Skeletal muscle cell (primary cell): ENCODE measurements around the gene ZNF785.
"Not testable (repeated sequence)": the region's sequence is repeated elsewhere in the genome, so short reads cannot be mapped to it uniquely, and the experiment has no call there.

Experiments
- DNase-seq: peaks from one replicate; pipeline ENCODE4 v3.0.0-alpha.2; 2010; ENCODE audit warnings: low read depth
- H3K4me3 ChIP-seq: 2 replicates; pipeline ENCODE4 v1.5.1; 2011; ENCODE audit warnings: low read depth, mild to moderate bottlenecking, control low read depth, low read length, moderate library complexity

Gene ZNF785

GRCh38 chr16:30604316-30604947 lies 18.9 kb upstream of the ZNF785 start:
- no peak for DNase-seq
- H3K4me3 ChIP-seq, result no peak overlapping the region

- H3K4me3 ChIP-seq, result no peak overlapping the region
- DNase-seq, result no peak
Measured at GRCh38 chr16:30603945-30604315, 18.4 kb upstream of the ZNF785 start.

GRCh38 chr16:30602616-30603277 lies 17.2 kb upstream of the ZNF785 start:
- DNase-seq, result no peak
- no peak overlapping the region for H3K4me3 ChIP-seq

GRCh38 chr16:30601966-30602365 lies 16.5 kb upstream of the ZNF785 start:
- DNase-seq, result no peak
- no peak overlapping the region for H3K4me3 ChIP-seq

DNA sequence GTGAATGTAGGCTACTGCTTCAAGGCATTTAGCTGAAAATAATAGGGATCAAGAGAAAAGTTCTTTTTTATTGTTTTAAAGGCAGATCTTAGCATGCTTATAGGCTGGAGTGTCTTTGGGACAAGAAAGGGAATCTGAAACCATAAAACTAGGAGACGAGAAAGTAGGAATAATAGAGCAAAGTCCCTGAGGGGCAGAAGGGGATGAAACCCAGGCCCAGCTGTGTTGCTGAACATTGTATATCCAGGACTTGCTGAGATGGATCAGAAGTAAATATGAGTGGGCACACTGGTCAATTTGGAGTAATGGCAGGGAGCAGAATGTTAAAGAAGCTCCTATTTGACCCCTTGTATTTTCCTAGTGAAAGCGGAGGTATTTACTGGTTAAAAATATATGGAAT lies 15.4 kb upstream of the ZNF785 start:
- no peak overlapping the region for H3K4me3 ChIP-seq
- no peak for DNase-seq

DNA sequence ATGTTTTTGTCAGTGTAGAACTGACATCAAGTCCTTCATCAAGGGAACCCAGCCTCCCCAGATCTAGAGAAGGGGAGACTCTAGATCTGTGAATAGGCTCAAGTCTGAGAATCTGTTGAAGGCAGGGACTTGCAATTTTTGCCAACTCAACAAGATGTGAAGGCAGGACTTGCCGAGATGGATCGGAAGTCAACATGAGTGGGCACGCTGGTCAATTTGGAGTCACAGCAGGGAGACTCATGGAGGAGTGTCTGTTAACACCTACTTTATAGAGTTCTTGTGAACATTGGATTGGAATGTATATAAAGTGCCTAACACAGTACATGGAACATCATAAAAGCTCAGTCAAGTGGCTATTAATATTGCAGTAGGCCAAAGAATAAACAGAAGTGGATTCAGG lies 14.7 kb upstream of the ZNF785 start:
- no peak overlapping the region for H3K4me3 ChIP-seq
- no peak for DNase-seq

- H3K4me3 ChIP-seq, result no peak overlapping the region
- DNase-seq, result no peak
Measured at GRCh38 chr16:30592871-30593270, 7.4 kb upstream of the ZNF785 start.

- DNase-seq, H3K4me3 ChIP-seq: not testable (repeated sequence)
Measured at GRCh38 chr16:30590869-30591268, 5.4 kb upstream of the ZNF785 start.

- H3K4me3 ChIP-seq, DNase-seq: not testable (repeated sequence)
Measured at GRCh38 chr16:30589582-30589981, 4.1 kb upstream of the ZNF785 start.

- no peak for DNase-seq
- no peak overlapping the region for H3K4me3 ChIP-seq
Measured at GRCh38 chr16:30588651-30589050, 3.2 kb upstream of the ZNF785 start.

DNA sequence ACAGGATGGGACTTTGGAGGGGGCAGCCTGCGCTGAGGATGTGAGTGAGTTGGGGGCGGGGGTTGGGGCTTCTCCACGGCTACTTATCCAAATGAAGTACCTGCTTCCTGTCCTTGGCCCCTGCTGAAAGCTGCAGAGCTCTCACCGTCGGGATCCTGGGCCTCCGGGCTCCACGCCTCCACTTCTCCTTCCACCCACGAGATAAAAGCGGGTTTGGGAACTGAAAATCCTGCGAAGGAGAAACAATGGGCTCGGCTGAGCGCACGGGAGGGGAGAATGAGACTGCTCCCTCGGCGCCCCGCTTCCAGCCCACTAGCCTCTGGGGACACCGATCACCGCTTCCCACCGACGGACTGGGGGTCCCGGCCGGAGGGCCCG lies 486 bp downstream of the ZNF785 start:
- DNase-seq, result no peak
- peak overlapping the region; percentile 69 for H3K4me3 ChIP-seq

- no peak overlapping the region for H3K4me3 ChIP-seq
- DNase-seq, result no peak
Measured at GRCh38 chr16:30582611-30583340, 2.7 kb downstream of the ZNF785 start.

DNA sequence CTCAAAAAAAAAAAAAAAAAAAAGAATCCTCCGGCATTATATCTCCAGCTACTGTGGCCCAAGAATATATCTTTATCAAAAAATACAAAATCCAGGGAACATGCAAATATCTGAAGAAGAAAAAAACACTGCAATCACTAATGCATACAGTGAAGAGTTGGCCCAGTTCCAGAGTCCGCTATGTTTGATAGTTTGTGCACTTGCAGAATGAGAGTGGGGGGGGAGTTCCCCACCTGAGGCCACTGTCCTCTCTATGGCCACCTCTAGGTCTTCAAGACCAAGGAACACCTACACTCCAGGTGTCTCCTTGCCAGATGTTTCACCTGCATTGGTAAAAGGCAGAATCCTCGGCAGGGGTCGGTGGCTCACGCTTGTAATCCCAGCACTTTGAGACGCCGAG lies 4.0 kb downstream of the ZNF785 start:
- no peak overlapping the region for H3K4me3 ChIP-seq
- DNase-seq, result no peak

DNA sequence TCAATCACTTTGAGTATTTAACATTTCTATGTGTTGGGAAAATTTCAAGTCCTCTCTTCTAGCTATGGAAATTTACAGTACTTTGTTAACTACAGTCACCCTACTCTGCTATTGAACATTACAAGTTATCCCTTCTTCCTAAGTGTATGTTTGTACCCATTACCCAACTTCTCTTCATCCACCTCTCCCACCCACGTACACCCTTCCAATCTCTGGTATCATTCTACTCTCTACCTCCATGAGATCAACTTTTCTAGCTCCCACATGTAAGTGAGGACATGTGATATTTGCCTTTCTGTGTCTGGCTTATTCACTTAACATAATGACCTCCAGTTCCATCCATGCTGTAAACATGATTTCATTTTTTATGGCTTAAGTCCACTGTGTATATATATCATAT lies 10.8 kb downstream of the ZNF785 start:
- no peak for DNase-seq

DNA sequence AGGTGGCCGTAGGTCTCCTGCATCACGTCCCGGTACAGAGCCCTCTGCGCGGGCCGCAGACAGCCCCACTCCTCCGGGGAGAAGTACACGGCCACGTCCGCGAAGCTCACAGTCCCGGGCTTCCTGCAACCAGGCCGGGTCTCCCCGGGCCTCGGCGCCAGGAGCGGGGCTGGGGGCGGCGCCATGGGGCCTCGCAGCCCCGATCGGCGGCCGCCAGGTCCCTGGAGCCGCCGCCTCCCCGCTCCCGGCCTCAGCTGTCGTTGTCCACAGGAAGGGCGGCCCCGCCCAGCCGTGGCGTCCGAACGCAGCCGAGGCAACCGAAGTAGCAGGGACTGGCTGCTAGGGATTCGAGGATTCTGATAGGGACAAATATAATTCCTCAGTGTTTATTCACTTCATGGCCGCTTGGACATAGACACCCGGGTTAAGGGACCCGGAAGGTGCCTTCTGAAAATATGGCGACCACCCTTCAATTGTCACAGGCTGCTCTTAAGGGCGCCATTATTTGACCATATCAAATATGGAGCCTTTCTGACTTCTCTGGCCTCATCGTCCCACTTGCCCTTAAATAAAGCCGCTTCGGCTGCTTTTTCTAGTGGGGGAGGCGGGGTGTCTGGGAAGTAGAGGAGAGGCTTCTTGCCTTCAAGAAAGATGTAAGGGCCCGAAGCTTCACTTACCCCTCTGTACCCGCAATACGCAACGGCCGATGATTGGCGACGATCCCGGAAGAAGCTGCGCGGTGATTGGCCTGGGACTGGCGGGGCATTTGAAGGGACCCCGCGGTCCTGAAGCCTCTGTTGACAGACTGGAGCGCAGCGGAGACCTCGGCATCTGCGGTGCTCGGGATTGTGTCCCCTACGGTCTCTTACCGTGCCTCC lies 13.8 kb downstream of the ZNF785 start, which contains the start of gene ZNF688:
ZNF688 (minus strand) TSS at position 270 of the 878 bp plus-strand sequence; CDS start at position 185, 85 bp downstream.
- peak within 1 kb of the TSS; percentile 53 for H3K4me3 ChIP-seq
- DNase-seq, result peak; percentile 92

More for the DNA sequence above, 10.8 kb downstream of the ZNF785 start:
- no peak overlapping the region for H3K4me3 ChIP-seq

DNA sequence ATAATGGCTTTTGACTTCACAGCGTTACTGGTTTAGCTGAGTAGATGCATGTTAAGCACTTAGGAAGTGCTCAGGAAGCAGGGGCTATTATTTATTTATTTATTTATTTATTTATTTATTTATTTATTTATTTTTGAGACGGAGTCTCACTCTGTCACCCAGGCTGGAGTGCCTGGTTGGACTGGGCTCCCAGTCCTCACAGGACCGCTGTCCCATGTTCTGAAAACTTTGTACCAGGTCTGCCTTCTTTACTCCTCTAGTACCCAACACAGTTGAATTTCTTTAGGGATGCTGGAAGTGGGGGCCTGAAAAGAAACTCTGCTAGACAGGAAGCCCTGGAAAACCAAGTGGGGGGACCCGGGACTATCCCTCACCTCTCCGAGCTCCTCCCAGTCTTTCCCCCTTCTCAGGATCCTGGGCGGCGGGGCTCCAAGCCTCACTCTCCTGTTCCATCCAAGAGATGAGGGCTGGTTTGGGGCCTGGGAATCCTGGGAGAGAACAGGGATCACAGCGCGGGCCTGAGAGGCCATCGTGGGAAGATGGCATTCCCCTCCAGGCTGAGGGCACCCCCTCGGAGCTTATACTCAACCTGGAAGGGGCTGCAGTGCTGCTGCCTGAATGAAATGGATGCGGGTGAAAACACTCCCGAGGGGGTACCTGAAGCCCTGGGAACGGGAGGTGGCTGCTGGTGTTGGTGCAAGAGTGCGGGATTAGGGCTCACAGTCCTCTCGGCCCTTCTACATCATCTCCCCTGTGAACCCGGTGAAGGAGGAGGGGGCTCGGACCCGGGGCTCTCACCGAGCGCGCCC lies 14.7 kb downstream of the ZNF785 start:
- peak overlapping the region; percentile 53 for H3K4me3 ChIP-seq
- no peak for DNase-seq

DNA sequence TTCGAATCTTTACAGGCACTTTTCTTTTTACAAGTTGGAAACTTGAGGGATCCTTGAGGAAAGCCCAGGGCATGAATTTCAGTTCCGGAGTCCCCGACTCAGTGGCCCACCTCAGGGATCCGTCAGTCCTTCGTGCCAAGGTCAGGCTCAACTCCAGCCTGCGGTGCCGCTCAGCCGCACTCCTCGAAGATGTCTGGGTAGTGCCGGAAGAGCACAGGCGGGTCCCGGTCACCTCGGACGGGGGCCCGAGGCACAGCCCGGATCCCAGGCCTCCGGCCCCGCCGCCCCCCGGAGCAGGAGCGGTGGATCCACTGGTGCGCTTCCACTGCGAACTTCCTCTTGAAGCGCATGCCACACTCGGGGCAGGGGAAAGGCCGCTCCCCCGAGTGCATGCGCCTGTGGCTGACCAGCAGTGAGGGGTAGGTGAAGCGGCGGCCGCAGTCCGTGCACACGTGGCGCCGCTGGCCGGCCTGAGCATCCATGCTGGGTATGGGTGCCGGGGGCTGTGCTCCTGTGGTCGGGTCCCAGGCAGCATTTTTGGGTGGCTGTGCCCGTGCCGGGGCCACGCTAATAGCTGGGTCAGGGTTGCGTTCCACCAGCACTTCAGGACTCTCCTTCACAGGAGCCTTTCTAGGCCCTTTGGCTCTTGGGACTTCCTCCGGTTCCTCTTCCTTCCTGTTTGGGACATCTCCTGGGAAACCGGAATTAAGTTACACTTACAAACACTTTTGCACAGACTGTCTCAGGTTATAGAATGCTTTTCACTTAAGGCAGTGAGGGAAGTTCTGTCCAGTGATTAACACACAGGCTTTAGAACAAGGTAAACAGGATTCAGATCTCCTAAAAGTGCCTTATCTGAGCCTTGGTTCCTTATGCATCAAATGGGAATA lies 15.5 kb downstream of the ZNF785 start:
- no peak overlapping the region for H3K4me3 ChIP-seq

GRCh38 chr16:30569281-30569680 lies 16.2 kb downstream of the ZNF785 start:
- no peak for DNase-seq
- no peak overlapping the region for H3K4me3 ChIP-seq

More for the DNA sequence above, 15.5 kb downstream of the ZNF785 start:
- no peak for DNase-seq
